G401.6 (cell line): ENCODE measurements around the gene DOCK2.
"Not testable (repeated sequence)": the region's sequence is repeated elsewhere in the genome, so short reads cannot be mapped to it uniquely, and the experiment has no call there.

Source experiments
- FAIRE-seq: peaks from 2 replicates; lab custom pipeline; 2012; peaks lifted over from hg19 to GRCh38; lab: Jason Lieb, UNC

DOCK2 gene

GRCh38 chr5:170059221-170059620 is 422.1 kb downstream of the DOCK2 start:
- no peak for FAIRE-seq

- no peak for FAIRE-seq
Measured at GRCh38 chr5:170067152-170067551, 430.1 kb downstream of the DOCK2 start.

- FAIRE-seq, result no peak
Measured at GRCh38 chr5:170067574-170068170, 430.6 kb downstream of the DOCK2 start.

- FAIRE-seq, result no peak
Measured at GRCh38 chr5:170069512-170069911, 432.4 kb downstream of the DOCK2 start.

- FAIRE-seq, result no peak
Measured at GRCh38 chr5:170070556-170071412, 433.7 kb downstream of the DOCK2 start.

GRCh38 chr5:170071748-170072147 is 434.7 kb downstream of the DOCK2 start:
- no peak for FAIRE-seq

- no peak for FAIRE-seq
Measured at GRCh38 chr5:170075696-170076095, 438.6 kb downstream of the DOCK2 start.

- no peak for FAIRE-seq
Measured at GRCh38 chr5:170076211-170076610, 439.1 kb downstream of the DOCK2 start.

GRCh38 chr5:170076739-170077138 is 439.7 kb downstream of the DOCK2 start:
- no peak for FAIRE-seq

- FAIRE-seq, result no peak
Measured at GRCh38 chr5:170077526-170077925, 440.5 kb downstream of the DOCK2 start.

GRCh38 chr5:170078458-170078857 is 441.4 kb downstream of the DOCK2 start:
- FAIRE-seq, result no peak

- no peak for FAIRE-seq
Measured at GRCh38 chr5:170078931-170079330, 441.9 kb downstream of the DOCK2 start.

- no peak for FAIRE-seq
Measured at GRCh38 chr5:170080217-170080616, 443.1 kb downstream of the DOCK2 start.

GRCh38 chr5:170080786-170081445 is 443.8 kb downstream of the DOCK2 start:
- no peak for FAIRE-seq

- FAIRE-seq, result no peak
Measured at GRCh38 chr5:170081616-170082015, 444.5 kb downstream of the DOCK2 start.

- no peak for FAIRE-seq
Measured at GRCh38 chr5:170082701-170083100, 445.6 kb downstream of the DOCK2 start.

GRCh38 chr5:170087168-170087817 is 450.2 kb downstream of the DOCK2 start:
- no peak for FAIRE-seq

GRCh38 chr5:170092455-170093101 is 455.5 kb downstream of the DOCK2 start:
- no peak for FAIRE-seq

- not testable (repeated sequence) for FAIRE-seq
Measured at GRCh38 chr5:170094329-170094728, 457.3 kb downstream of the DOCK2 start.

- FAIRE-seq, result no peak
Measured at GRCh38 chr5:170095646-170096045, 458.6 kb downstream of the DOCK2 start.

- FAIRE-seq, result no peak
Measured at GRCh38 chr5:170097934-170098333, 460.9 kb downstream of the DOCK2 start.
